RPMI7951 (cell line): Measurements from ENCODE around the gene HEBP2. TPM values are rescaled to one million over a fixed set of nuclear protein-coding genes. Genes with fewer than 3 reads are reported as not detected.
"Not testable (repeated sequence)": the region's sequence is repeated elsewhere in the genome, so short reads cannot be mapped to it uniquely, and the experiment has no call there.

Experiments
- DNase-seq: peaks from one replicate; pipeline ENCODE4 v3.0.0-alpha.2; 2012; ENCODE audit warnings: low read depth
- total RNA-seq: library from RNA; depleted of rRNA; stranded (reverse); fragments of >200 nt; shearing (Covaris generic); gene quantifications from 2 replicates; pipeline ENCODE4 v1.2.3, GENCODE V29; 2014; rRNA removed

The HEBP2 gene
- total RNA-seq, result 24.8 and 37.3 TPM in 2 replicates

GRCh38 chr6:138403801-138404665 lies at the start of gene HEBP2:
HEBP2 (plus strand) TSS chr6:138404223; CDS start chr6:138404496, 273 bp downstream.
- DNase-seq, result peak; percentile 89

GRCh38 chr6:138357928-138358327 lies 46.1 kb upstream of the HEBP2 start:
- no peak for DNase-seq

- DNase-seq, result not testable (repeated sequence)
Measured at GRCh38 chr6:138368684-138369083, 35.3 kb upstream of the HEBP2 start.

- no peak for DNase-seq
Measured at GRCh38 chr6:138370631-138371451, 33.2 kb upstream of the HEBP2 start.

GRCh38 chr6:138371452-138371711 lies 32.6 kb upstream of the HEBP2 start:
- DNase-seq, result no peak

GRCh38 chr6:138371720-138372119 lies 32.3 kb upstream of the HEBP2 start:
- peak; percentile 37 for DNase-seq

GRCh38 chr6:138372711-138373463 lies 31.1 kb upstream of the HEBP2 start:
- DNase-seq, result no peak

GRCh38 chr6:138374230-138374629 lies 29.8 kb upstream of the HEBP2 start:
- DNase-seq, result no peak

GRCh38 chr6:138374815-138375214 lies 29.2 kb upstream of the HEBP2 start:
- DNase-seq, result no peak

GRCh38 chr6:138377042-138377441 lies 27.0 kb upstream of the HEBP2 start:
- DNase-seq, result no peak

GRCh38 chr6:138377844-138378243 lies 26.2 kb upstream of the HEBP2 start, which contains the start of gene SMIM28:
SMIM28 (plus strand) TSS chr6:138377905; CDS start chr6:138378073, 168 bp downstream.
- no peak for DNase-seq

- no peak for DNase-seq
Measured at GRCh38 chr6:138378463-138378862, 25.6 kb upstream of the HEBP2 start.

- DNase-seq, result no peak
Measured at GRCh38 chr6:138382498-138383265, 21.3 kb upstream of the HEBP2 start.

GRCh38 chr6:138383776-138384175 lies 20.2 kb upstream of the HEBP2 start:
- DNase-seq, result no peak

GRCh38 chr6:138386897-138387296 lies 17.1 kb upstream of the HEBP2 start:
- no peak for DNase-seq

GRCh38 chr6:138387577-138388368 lies 16.2 kb upstream of the HEBP2 start:
- DNase-seq, result no peak

GRCh38 chr6:138389551-138389950 lies 14.5 kb upstream of the HEBP2 start:
- DNase-seq, result no peak

- DNase-seq, result no peak
Measured at GRCh38 chr6:138393871-138394783, 9.9 kb upstream of the HEBP2 start.

GRCh38 chr6:138396709-138397108 lies 7.3 kb upstream of the HEBP2 start:
- DNase-seq, result no peak
